Vagina (tissue), 2 donors: ENCODE measurements around the gene CAPZB. TPM values are rescaled to one million over a fixed set of nuclear protein-coding genes. Genes with fewer than 3 reads are reported as not detected.

Experiments
- DNase-seq, 2 donors: peaks; one replicate each; pipeline ENCODE4 v3.0.0-alpha.2; 2017; ENCODE audit errors: extremely low spot score in 2 of 2
- H3K27ac ChIP-seq: fragments of 200-600 bp; sonication (generic); one replicate; pipeline ENCODE4 v1.5.1; 2019
- H3K27me3 ChIP-seq: fragments of 200-600 bp; sonication (generic); one replicate; pipeline ENCODE4 v1.5.1; 2019
- H3K36me3 ChIP-seq, 2 donors: fragments of 200-600 bp; sonication (generic); one replicate each; pipeline ENCODE4 v1.5.1; 2017 to 2019
- H3K4me1 ChIP-seq: fragments of 200-600 bp; sonication (generic); one replicate; pipeline ENCODE4 v1.5.1; 2019
- H3K4me3 ChIP-seq, 2 donors: fragments of 200-600 bp; sonication (generic); 1 replicate in 1 of 2; 2 replicates in 1 of 2; pipeline ENCODE4 v1.5.1; 2016 to 2019
- H3K9me3 ChIP-seq: fragments of 200-600 bp; sonication (generic); one replicate; pipeline ENCODE4 v1.5.1; 2019
- CTCF ChIP-seq, 3 experiments: fragments of 450-650 bp in 2 of 3; fragments of 200-600 bp in 1 of 3; sonication (generic) in 1 of 3; IDR thresholded peaks; one replicate each; pipeline ENCODE4 v1.5.1; 2017 to 2019; ENCODE audit warnings: antibody characterized with exemption in 3 of 3, mild to moderate bottlenecking in 2 of 3, moderate library complexity in 2 of 3
- POLR2A ChIP-seq, 2 donors: fragments of 450-650 bp; IDR thresholded peaks; one replicate each; pipeline ENCODE4 v1.6.1; 2017; ENCODE audit warnings: antibody characterized with exemption in 2 of 2, mild to moderate bottlenecking in 2 of 2, moderate library complexity in 2 of 2
- POLR2AphosphoS5 ChIP-seq, 2 donors: sonication (generic); formaldehyde crosslinking; IDR thresholded peaks; one replicate each; pipeline ENCODE4 v1.9.0; 2017; ENCODE audit warnings: antibody characterized with exemption in 2 of 2, mild to moderate bottlenecking in 2 of 2, low read depth in 1 of 2; ENCODE audit not compliant: insufficient read depth in 1 of 2
- intact Hi-C: fragments of 100-400 bp; cut with DNase I; formaldehyde crosslinking; loops from one replicate; pipeline ENCODE4 v1.15.1; 2023
- total RNA-seq: library from RNA; depleted of rRNA; stranded (reverse); fragments of >200 nt; gene quantifications from one replicate; pipeline ENCODE4 v1.2.3, GENCODE V29; 2016

The CAPZB gene
- total RNA-seq, 1 donor from 2014 or later, result 152 TPM

GRCh38 chr1:19488136-19488535 is 2.8 kb upstream of the CAPZB start:
- Histone ChIP-seq H3K4me3 (no peak overlapping the region), H3K36me3 (no peaks in the 10 kb centered on the region), H3K4me1 (peaks cover 36% of the 10 kb centered on the region), H3K27ac (peak overlapping the region; percentile 97), H3K9me3 (no peaks in the 10 kb centered on the region), H3K27me3 (no peaks in the 10 kb centered on the region)
- intact Hi-C loops, result loop anchor here (10.0 kb wide), 1 partner anchor 53 kb away; no protein-coding TSS in a partner anchor
- no peak for TF ChIP-seq POLR2A (IDR thresholded peaks at IDR 0.05)
- DNase-seq, result no peak

DNA sequence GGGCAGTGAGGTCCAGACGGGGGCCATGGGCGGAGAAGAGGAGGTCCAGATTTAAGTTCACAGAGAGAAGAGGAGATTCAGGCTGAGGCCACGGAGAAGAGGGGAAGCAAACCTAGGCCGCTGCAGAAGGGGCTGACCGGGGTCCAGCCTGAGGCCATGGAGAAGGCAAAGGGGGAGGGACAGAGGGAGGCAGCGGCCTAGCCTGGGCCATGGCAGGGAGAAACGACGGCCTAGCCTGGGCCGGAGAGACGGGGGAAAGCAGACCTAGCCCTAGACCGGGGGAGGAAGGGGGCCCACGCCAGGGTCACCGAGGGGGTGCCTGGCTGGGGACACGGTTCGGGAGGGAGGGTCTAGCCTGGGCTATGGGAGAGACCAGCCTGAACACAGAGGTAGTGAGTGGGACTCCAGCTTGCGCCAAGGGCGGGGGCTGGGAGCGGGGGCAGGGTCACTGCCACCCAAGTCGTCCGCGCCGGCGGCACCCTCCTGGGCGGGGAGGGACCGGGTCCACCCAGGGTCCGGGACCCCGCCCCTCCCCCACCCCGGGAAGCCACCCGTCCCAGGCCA is 459 bp downstream of the CAPZB start:
- no peaks in the 10 kb centered on the region for H3K27me3 ChIP-seq
- no peak for DNase-seq
- H3K4me1 ChIP-seq, result peaks cover 68% of the 10 kb centered on the region
- peak overlapping the region; percentile 70 to 100 for H3K4me3 ChIP-seq
- no peaks in the 10 kb centered on the region for H3K36me3 ChIP-seq
- no peaks in the 10 kb centered on the region for H3K9me3 ChIP-seq
- intact Hi-C loops, result loop anchor here (10.0 kb wide), 1 partner anchor 50 kb away; no protein-coding TSS in a partner anchor
- TF ChIP-seq POLR2A (IDR thresholded peaks at IDR 0.05) (no peak), POLR2AphosphoS5 (IDR thresholded peaks at IDR 0.05; ENCODE audit: insufficient read depth in 1 of 2, low read depth in 1 of 2) (peak in 1 of 2 donors; percentile 20), CTCF (IDR thresholded peaks at IDR 0.05) (no peak)
- peak overlapping the region; percentile 94 for H3K27ac ChIP-seq

DNA sequence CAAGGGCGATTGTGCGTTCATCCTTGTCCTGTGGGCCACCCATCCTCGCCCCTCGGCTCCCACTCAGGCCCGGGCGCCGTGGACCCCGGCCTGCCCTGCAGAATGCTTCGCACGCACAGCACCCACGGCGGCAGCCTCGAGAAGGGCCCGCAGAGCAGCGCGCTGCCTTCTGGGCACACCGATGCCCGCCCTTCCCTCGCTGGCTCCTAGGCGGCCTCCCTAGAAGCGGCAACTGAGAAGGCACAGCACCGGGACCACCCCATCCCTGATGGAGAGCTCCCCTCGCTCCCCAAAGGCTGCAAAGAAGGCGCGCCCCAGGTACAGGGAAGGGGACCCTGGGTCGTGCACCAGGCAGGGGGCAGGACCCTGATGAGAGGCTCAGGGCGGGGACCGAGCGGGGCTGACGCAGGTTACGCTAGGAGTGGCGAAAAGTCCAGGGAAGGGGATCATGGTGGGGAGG is 971 bp downstream of the CAPZB start:
- Histone ChIP-seq H3K27me3 (no peaks in the 10 kb centered on the region), H3K36me3 (no peaks in the 10 kb centered on the region), H3K4me1 (peaks cover 73% of the 10 kb centered on the region), H3K4me3 (peak overlapping the region; percentile 70 to 100), H3K27ac (peak overlapping the region; percentile 94), H3K9me3 (no peaks in the 10 kb centered on the region)
- TF ChIP-seq POLR2A (IDR thresholded peaks at IDR 0.05), result no peak
- no peak for TF ChIP-seq CTCF (IDR thresholded peaks at IDR 0.05)
- no peak for TF ChIP-seq POLR2AphosphoS5 (IDR thresholded peaks at IDR 0.05; ENCODE audit: insufficient read depth in 1 of 2, low read depth in 1 of 2)
- intact Hi-C loops, result loop anchor here (10.0 kb wide), 1 partner anchor 50 kb away; no protein-coding TSS in a partner anchor
- DNase-seq, result no peak

DNA sequence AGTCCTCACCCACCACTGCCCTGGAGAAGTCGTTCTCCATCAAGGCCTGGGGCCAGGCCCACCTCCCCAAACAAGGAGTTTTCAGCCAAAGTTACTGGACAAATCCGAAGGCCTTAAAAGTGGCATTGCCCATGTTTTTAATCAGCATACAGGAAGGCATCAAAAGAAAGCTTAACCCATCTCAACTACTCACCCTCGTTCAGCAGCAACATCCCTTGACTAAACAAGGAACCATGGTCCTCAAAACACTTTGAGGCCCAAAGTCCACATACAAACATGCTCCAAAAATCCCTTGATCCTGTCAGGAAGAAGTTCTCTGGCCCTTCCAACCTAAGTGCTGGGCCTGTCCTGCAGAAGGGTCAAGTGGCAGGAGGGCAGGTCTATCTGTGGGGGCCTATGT is 1.6 kb downstream of the CAPZB start:
- intact Hi-C loops, result loop anchor here (10.0 kb wide), 1 partner anchor 49 kb away; no protein-coding TSS in a partner anchor
- no peaks in the 10 kb centered on the region for H3K27me3 ChIP-seq
- H3K27ac ChIP-seq, result peak overlapping the region; percentile 94
- H3K4me3 ChIP-seq, result peak overlapping the region; percentile 70 to 100
- TF ChIP-seq POLR2A (IDR thresholded peaks at IDR 0.05) (no peak), CTCF (IDR thresholded peaks at IDR 0.05) (no peak), POLR2AphosphoS5 (IDR thresholded peaks at IDR 0.05; ENCODE audit: insufficient read depth in 1 of 2, low read depth in 1 of 2) (no peak)
- H3K9me3 ChIP-seq, result no peaks in the 10 kb centered on the region
- no peaks in the 10 kb centered on the region for H3K36me3 ChIP-seq
- no peak for DNase-seq
- peaks cover 80% of the 10 kb centered on the region for H3K4me1 ChIP-seq

DNA sequence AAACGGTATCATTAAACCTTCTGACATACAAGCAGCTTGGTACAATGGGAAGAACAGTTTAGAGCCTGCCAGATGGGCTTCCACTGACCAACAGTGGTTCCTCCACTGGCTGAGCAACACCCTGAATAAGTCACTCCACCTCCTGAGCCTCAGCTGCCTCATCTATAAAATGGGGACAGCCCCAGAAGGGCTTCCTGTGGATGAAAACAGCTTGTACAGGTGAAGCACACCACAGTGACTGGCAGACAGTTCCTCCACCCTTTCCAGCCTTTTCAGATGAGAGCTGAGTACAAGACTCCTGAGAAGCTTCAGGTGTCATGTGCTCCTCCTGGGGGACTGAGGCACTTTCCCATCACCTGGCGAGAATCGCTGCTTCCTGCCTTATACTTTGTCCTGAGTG is 2.1 kb downstream of the CAPZB start:
- Histone ChIP-seq H3K27me3 (no peaks in the 10 kb centered on the region), H3K27ac (peak overlapping the region; percentile 94), H3K36me3 (peaks cover 0 to 4% of the 10 kb centered on the region in 2 donors), H3K9me3 (no peaks in the 10 kb centered on the region), H3K4me3 (peak overlapping the region; percentile 70 to 100), H3K4me1 (peaks cover 83% of the 10 kb centered on the region)
- intact Hi-C loops, result loop anchor here (10.0 kb wide), 1 partner anchor 48 kb away; no protein-coding TSS in a partner anchor
- no peak for DNase-seq
- TF ChIP-seq POLR2A (IDR thresholded peaks at IDR 0.05), result no peak

DNA sequence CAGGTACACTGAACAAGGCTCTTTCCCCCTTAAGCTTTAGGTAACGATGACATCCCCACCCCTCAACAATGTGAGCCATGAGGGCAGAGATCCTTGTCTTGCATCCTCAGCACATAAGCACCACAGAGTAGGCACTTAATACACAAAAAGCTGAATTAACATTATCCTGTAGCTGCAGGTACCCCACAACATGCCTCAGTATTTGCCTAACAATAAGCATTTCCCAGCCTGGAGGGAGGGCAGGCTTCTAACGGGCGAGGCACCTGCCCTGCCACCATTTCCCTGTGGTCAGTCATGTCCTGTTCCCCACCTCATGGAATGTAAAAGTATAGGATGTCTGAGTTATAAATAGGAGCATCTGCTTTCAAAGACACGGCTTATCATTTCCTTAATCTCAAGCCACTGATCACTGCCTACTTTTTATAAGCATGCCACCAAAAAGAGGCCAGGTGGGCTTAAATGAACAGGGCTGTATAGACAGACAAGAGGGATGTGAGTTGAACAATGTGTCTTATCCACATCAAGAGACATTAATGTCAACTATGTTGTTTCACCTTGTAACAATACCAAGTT is 3.4 kb downstream of the CAPZB start:
- peaks cover 83% of the 10 kb centered on the region for H3K4me1 ChIP-seq
- no peaks in the 10 kb centered on the region for H3K9me3 ChIP-seq
- peak overlapping the region in 1 of 2 donors; percentile 5 for H3K4me3 ChIP-seq
- H3K27ac ChIP-seq, result peak overlapping the region; percentile 31
- intact Hi-C loops, result loop anchor here (10.0 kb wide), 1 partner anchor 47 kb away; no protein-coding TSS in a partner anchor
- DNase-seq, result no peak
- TF ChIP-seq POLR2A (IDR thresholded peaks at IDR 0.05), result no peak
- peaks cover 0 to 4% of the 10 kb centered on the region in 2 donors for H3K36me3 ChIP-seq
- no peaks in the 10 kb centered on the region for H3K27me3 ChIP-seq
